ENCODE results near the gene SPEM2.

- no peak for TF ChIP-seq CTCF (IDR thresholded peaks at IDR 0.05)
- TF ChIP-seq POLR2A (IDR thresholded peaks at IDR 0.05), result no peak
Measured at GRCh38 chr17:7403043-7403726, 22.2 kb upstream of the SPEM2 start.
